Panc1 (cell line): ENCODE measurements around the gene RUNX1.

Experiments used
- CTCF ChIP-seq: fragments of 450-650 bp; IDR thresholded peaks from 2 replicates; pipeline ENCODE4 v1.5.1; 2017; ENCODE audit warnings: mild to moderate bottlenecking
- POLR2AphosphoS5 ChIP-seq: IDR thresholded peaks from 2 replicates; pipeline ENCODE4 v1.6.1; 2012; ENCODE audit warnings: mild to moderate bottlenecking, low read depth, low read length, moderate library complexity
- SIN3A ChIP-seq: IDR thresholded peaks from 2 replicates; pipeline ENCODE4 v1.6.1; 2012; ENCODE audit warnings: low read depth, mild to moderate bottlenecking, low read length, moderate library complexity, borderline replicate concordance; ENCODE audit not compliant: insufficient read depth
- TCF7L2 ChIP-seq: IDR thresholded peaks from 2 replicates; pipeline ENCODE4 v1.6.1; 2011; ENCODE audit warnings: mild to moderate bottlenecking, low read depth, low read length, inconsistent platforms
- TF ChIP-seq, protein P1 (sequence below), 2 experiments: IDR thresholded peaks; 2 replicates each; pipeline ENCODE4 v1.6.1; 2011 to 2012; ENCODE audit warnings: low read depth in 2 of 2, control low read depth in 1 of 2, low read length in 1 of 2, mild to moderate bottlenecking in 1 of 2, moderate library complexity in 1 of 2; ENCODE audit not compliant: insufficient read depth in 1 of 2

DNA sequence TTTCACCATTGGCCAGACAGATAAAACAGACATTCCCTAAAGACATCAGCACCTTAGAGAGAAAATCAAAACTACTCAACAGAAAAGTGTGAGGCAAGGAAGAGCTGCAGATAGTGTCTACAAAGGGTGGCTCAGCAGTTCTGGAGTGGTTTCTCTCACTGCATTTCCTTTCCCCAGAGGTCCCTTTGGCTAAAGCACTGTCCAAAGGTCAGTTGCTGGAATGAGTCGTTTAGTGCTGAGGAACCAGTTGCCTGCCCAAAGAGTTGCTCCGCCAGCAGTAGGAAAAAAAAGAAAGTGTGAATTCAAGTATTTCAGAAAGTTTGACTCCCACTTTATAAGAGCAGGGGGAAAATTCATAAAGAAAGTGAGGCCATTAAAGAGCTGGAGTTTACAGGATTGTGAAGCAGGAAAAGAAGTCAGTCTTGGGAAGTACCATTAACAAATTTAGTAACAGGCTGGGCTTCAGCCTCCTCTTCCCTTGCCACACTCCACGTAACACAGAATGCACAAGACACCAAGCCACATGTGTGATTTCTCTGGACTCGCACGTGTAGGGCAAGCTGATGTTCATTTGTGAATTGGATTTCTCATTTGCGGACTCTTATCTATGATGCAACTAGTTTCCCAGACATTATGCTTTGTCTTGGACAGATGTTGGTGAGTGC lies 122.2 kb downstream of the RUNX1 start:
- no peak for TF ChIP-seq CTCF
- TF ChIP-seq POLR2AphosphoS5, result no peak
- TF ChIP-seq, protein P1, sequence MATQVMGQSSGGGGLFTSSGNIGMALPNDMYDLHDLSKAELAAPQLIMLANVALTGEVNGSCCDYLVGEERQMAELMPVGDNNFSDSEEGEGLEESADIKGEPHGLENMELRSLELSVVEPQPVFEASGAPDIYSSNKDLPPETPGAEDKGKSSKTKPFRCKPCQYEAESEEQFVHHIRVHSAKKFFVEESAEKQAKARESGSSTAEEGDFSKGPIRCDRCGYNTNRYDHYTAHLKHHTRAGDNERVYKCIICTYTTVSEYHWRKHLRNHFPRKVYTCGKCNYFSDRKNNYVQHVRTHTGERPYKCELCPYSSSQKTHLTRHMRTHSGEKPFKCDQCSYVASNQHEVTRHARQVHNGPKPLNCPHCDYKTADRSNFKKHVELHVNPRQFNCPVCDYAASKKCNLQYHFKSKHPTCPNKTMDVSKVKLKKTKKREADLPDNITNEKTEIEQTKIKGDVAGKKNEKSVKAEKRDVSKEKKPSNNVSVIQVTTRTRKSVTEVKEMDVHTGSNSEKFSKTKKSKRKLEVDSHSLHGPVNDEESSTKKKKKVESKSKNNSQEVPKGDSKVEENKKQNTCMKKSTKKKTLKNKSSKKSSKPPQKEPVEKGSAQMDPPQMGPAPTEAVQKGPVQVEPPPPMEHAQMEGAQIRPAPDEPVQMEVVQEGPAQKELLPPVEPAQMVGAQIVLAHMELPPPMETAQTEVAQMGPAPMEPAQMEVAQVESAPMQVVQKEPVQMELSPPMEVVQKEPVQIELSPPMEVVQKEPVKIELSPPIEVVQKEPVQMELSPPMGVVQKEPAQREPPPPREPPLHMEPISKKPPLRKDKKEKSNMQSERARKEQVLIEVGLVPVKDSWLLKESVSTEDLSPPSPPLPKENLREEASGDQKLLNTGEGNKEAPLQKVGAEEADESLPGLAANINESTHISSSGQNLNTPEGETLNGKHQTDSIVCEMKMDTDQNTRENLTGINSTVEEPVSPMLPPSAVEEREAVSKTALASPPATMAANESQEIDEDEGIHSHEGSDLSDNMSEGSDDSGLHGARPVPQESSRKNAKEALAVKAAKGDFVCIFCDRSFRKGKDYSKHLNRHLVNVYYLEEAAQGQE (IDR thresholded peaks at IDR 0.05; ENCODE audit: insufficient read depth in 1 of 2, low read depth in 2 of 2, low read length in 1 of 2), result no peak
- no peak for TF ChIP-seq SIN3A
- no peak for TF ChIP-seq TCF7L2
